Smooth muscle cell of the coronary artery (primary cell): Measurements from ENCODE around the gene RAC3. TPM values are rescaled to one million over a fixed set of nuclear protein-coding genes. Genes with fewer than 3 reads are reported as not detected.

ENCODE experiments used
- total RNA-seq: library from RNA; depleted of rRNA; stranded (reverse); fragments of >200 nt; gene quantifications from 2 replicates; pipeline ENCODE4 v1.2.3, GENCODE V29; 2014; ENCODE audit warnings: low replicate concordance

RAC3 gene
- total RNA-seq: 6.3 and 18.5 TPM in 2 replicates

DNA sequence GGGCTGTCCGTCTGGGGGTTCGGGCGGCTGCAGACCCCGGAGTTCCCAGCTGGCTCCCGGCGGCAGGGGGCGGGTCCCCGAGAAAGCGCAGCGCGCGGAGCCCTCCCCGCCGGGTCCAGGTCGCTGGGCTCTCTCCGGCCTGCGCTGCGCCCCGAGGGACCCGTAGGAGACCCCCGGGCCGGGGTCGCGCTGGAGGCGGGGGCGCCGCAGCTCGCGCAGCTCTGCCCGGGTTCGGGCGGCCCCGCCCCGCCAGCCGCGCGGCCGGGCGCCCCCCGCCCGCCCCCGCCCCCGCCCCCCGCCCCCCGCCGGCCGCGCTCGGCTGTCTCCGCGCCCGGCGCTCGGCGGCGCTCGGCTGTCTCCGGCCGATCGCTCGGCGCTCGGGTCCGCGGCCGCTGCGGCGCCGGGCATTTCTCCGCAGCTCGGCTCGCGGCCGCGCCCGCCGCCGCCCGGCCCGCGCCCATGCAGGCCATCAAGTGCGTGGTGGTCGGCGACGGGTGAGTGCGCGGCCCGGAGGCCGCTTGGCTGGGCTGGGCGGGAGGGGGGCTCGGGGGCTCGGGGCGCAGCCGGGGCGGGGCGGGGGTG, at the start of gene RAC3:
TSS of gene RAC3 (plus strand) at position 376 of the 582 bp plus-strand sequence. CDS start at position 460, 84 bp downstream.

DNA sequence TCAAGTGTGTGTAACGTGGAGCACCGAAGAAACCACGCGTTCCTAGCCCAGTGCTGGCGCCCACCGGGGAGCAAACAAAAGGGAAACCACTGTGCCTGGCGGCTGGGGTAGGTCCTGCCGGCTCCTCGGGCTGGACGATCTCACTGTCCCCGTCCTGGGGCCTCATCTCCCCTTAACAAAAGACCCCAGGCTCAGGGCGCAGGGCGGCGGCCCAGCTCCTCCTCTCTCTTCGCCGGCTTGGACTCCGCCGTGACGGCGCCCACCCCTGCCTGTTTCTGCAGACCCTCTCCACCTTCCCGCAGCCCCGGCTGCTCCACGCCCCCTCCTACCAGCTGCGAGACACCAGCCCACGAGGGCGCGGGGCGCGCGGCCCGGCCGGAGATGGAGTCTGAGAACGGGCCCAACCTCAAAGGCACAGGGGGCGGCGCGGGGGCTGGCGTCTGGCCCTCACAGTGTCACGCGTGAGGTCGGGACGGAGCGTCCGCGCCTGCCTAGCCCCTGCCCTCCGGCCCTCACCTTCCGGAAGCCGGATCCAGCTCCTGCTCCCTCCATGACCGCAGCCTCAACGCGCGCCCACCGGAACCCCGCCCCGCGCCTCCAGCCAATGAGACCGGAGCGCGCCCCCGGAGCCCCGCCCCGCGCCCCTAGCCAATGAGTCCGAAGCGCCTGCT, 9.0 kb upstream of the RAC3 start, which contains the start of gene CENPX:
TSS of gene CENPX (minus strand) at position 569 of the 671 bp plus-strand sequence. CDS start at position 552, 17 bp downstream.

DNA sequence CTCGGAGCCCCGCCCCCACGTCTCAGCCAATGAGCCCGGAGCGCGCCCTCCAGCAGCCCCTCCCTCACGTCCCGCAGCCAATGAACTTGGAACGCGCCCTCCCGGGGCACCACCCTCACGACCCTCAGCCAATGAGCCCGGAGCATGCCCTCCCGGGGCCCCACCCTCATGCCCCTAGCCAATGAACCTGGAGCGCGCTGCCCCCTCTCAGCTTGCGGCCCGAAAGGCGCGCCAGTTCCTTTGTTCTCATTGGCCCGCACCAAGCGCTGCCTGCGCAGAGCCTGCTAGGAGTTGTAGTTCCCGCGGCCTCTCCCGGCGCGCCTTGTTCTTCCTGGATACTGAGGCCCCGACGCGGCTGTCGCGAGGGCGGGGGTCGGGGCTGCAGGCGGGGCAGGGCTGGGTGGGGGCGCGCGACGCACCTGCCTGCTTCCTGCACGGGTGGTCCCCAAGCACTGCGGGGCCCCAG, 8.5 kb upstream of the RAC3 start, which contains the start of gene LRRC45:
TSS of gene LRRC45 (plus strand) at position 325 of the 466 bp plus-strand sequence. CDS start 339 bp downstream, outside the sequence.

DNA sequence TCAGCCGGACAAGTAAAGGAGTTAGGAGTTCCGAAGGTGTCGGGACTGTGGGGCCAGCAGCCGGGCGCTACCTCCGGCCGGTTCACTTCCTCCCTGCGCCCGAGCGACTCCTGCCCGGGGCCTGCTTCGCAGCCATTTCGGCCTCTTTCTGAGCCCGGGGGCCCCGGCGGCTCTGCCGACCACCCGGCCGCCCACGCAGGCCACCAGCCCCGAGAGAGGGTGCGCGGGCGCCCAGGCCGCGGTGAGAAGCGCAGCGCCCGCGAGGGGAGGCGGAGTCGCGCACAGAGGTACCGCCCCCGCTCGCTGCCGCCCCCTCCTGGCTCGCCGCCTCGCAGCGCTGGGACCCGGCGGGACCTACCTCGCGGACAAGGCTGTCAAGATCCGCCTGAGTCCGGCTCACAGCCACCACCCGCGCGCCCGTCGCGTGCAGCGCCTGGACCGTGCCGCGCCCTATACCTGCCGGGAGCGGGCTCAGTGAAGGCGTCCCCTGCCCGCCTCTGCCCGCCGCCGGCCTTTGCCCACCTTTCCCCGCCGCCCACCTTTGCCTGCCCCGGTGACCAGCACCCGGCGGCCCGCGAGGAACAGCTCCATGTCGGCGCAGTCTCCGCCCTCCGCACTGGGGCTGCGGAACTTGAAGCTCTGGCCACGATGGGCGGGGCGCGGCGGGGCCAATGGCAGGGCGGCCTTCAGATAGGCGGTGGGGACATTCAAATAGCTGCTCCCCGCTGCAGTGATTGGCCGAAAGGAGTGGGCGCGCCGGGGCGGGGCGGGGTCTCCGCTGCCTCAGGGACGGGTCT, 5.8 kb downstream of the RAC3 start, which contains the start of gene DCXR:
TSS of gene DCXR (minus strand) at position 606 of the 797 bp plus-strand sequence. CDS start at position 591, 15 bp downstream.

DNA sequence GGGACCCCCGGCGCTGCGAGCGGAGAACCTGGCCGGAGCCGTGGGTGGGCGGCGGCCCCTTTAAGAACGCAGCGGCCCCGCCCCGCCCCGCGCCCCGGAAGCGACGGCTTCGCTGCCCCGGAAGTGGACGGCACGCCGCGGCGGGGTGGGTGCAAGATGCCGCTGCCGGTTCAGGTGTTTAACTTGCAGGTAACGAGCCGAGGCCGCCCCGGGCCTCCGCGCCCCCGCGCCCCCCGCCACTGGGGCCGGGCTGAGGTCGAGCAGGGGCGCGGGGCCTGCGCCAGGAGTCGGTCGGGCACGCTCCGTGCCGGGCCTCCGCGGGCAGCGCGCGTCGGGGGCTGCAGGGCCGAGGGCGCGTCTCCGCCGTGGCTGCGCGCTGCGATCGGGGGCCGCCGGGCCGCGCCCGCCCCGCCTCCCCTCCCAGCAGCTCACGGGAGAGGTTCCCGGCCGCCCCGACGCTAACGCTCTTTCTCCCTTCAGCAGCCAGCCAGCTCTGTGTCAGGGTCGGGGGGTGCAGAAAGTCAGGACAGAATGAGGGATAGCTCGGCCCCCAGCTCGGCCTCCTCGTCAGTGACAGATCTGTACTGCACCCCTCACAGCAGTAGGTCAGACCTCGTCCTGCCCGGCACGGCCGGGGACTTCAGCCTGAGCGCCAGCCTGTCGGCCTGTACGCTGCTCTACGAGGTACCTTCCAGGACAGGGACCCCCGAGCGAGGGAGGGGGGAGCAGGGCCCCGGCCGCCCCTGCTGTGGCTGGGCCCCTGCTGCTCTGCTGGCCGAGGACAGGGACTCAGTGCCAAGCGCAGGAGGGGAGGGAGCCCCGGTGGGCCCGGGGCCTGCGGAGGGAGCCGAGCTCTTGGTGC, 20.5 kb downstream of the RAC3 start, which contains the start of the genes GPS1 and RFNG:
TSS of gene GPS1 (plus strand) at position 123 of the 862 bp plus-strand sequence. CDS start at position 157, 34 bp downstream.
TSS of gene RFNG (minus strand) at position 36 of the 862 bp plus-strand sequence. CDS start 45 bp downstream, outside the sequence.

DNA sequence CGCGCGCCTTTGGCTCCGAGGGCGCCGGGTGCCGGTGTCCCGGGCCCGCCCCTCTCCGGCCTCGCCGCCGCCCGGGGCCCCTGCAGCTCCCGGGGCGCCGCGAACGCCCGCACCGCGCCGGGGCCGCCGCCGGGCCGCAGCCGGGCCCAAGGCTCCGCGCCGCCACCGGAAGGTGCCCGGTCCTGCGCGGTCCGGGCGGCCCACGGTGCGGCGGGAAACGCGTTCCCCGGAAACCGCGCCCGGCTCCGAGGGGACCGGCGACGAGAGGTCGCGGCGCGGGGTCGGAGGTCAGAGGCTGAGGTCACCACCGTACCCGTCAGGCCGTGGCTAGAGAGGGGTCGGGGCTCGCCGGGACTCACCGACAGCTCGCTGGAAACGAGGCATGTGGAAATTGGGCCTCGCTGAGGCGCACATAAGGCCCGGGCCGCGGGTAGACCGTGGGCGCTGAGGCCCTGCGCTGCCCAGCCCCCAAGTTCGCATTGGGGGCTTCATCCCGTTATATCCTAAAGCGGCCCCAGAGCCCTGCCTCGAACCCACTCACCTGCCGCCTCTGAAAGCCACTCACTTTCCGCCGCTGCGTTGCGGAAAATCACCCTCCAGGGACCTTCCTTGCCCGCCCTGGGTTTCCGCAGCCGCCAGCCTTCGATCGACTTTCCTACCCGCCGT, 34.3 kb downstream of the RAC3 start, which contains the start of gene DUS1L:
TSS of gene DUS1L (minus strand) at position 167 of the 666 bp plus-strand sequence. CDS start 745 bp downstream, outside the sequence.

Other genes starting within 250 kb of the RAC3 start
- gene GCGR, start 227.5 kb upstream of the RAC3 start, total RNA-seq: not detected in 2 replicates
- gene MCRIP1, start 198.4 kb upstream of the RAC3 start, total RNA-seq: 85.4 and 140 TPM in 2 replicates
- 0.15 TPM in 1 of 2 replicates, not detected in the other for gene PPP1R27, start 196.6 kb upstream of the RAC3 start, total RNA-seq
- 997 and 1,224 TPM in 2 replicates for gene P4HB, start 171.1 kb upstream of the RAC3 start, total RNA-seq
- gene ARHGDIA, start 160.3 kb upstream of the RAC3 start, total RNA-seq: 31.6 and 123 TPM in 2 replicates
- gene ALYREF, start 140.1 kb upstream of the RAC3 start, total RNA-seq: 86.2 and 152 TPM in 2 replicates
- gene ANAPC11, start 140.0 kb upstream of the RAC3 start, total RNA-seq: 269 and 333 TPM in 2 replicates
- 0.23 and 0.38 TPM in 2 replicates for gene NPB, start 129.4 kb upstream of the RAC3 start, total RNA-seq
- gene PCYT2, start 120.3 kb upstream of the RAC3 start, total RNA-seq: 42.8 and 43.9 TPM in 2 replicates
- 12.5 and 13.0 TPM in 2 replicates for gene SIRT7, start 113.5 kb upstream of the RAC3 start, total RNA-seq
- gene MAFG, start 103.9 kb upstream of the RAC3 start, total RNA-seq: 13.7 and 15.0 TPM in 2 replicates
- 71.8 and 225 TPM in 2 replicates for gene PYCR1, start 94.4 kb upstream of the RAC3 start, total RNA-seq
- not detected in 2 replicates for gene MYADML2, start 84.4 kb upstream of the RAC3 start, total RNA-seq
- gene NOTUM, start 70.5 kb upstream of the RAC3 start, total RNA-seq: 0.08 TPM in 1 of 2 replicates, not detected in the other
- 18.5 and 30.4 TPM in 2 replicates for gene ASPSCR1, start 54.0 kb upstream of the RAC3 start, total RNA-seq
- gene CENPX, start 8.8 kb upstream of the RAC3 start, total RNA-seq: 15.1 and 40.5 TPM in 2 replicates
- gene LRRC45, start 8.4 kb upstream of the RAC3 start, total RNA-seq: 11.9 and 16.7 TPM in 2 replicates
- 32.1 and 45.0 TPM in 2 replicates for gene DCXR, start 6.0 kb downstream of the RAC3 start, total RNA-seq
- 25.6 and 33.3 TPM in 2 replicates for gene RFNG, start 20.1 kb downstream of the RAC3 start, total RNA-seq
- 78.2 and 111 TPM in 2 replicates for gene GPS1, start 20.2 kb downstream of the RAC3 start, total RNA-seq
- gene DUS1L, start 34.1 kb downstream of the RAC3 start, total RNA-seq: 44.9 and 48.1 TPM in 2 replicates
- gene FASN, start 66.6 kb downstream of the RAC3 start, total RNA-seq: 38.4 and 89.0 TPM in 2 replicates
- gene CCDC57, start 181.2 kb downstream of the RAC3 start, total RNA-seq: 10.5 and 14.0 TPM in 2 replicates
- 117 and 167 TPM in 2 replicates for gene SLC16A3, start 197.4 kb downstream of the RAC3 start, total RNA-seq
- 44.6 and 47.1 TPM in 2 replicates for gene CSNK1D, start 242.0 kb downstream of the RAC3 start, total RNA-seq